Large intestine (tissue), 3 donors: ENCODE results near the gene CALHM6. TPM values are rescaled to one million over a fixed set of nuclear protein-coding genes. Genes with fewer than 3 reads are reported as not detected.

Source experiments
- DNase-seq, 2 donors: peaks; one replicate each; pipeline versions ENCODE4 v3.0.0 to v3.0.0-alpha.2; 2013
- H3K27ac ChIP-seq: one replicate; pipeline ENCODE4 v1.5.1; 2013; ENCODE audit warnings: low read length
- H3K27me3 ChIP-seq: 2 replicates; pipeline ENCODE4 v1.6.1; 2013; ENCODE audit warnings: low read length; ENCODE audit not compliant: control insufficient read depth, insufficient read depth
- H3K36me3 ChIP-seq: 2 replicates; pipeline ENCODE4 v1.6.1; 2013; ENCODE audit warnings: low read length; ENCODE audit not compliant: control insufficient read depth, insufficient read depth
- H3K4me1 ChIP-seq: one replicate; pipeline ENCODE4 v1.6.1; 2013; ENCODE audit warnings: low read length; ENCODE audit not compliant: control insufficient read depth, insufficient read depth
- H3K4me3 ChIP-seq: one replicate; pipeline ENCODE4 v1.5.1; 2013; ENCODE audit warnings: low read length
- H3K9me3 ChIP-seq: one replicate; pipeline ENCODE4 v1.6.1; 2013; ENCODE audit warnings: mild to moderate bottlenecking, low read depth, low read length, moderate library complexity; ENCODE audit not compliant: control insufficient read depth
- WGBS: methylation state at CpG from one replicate; pipeline ENCODE4 v1.1.5; 2013; ENCODE audit warnings: low lambda C conversion rate; ENCODE audit not compliant: insufficient coverage; 5-methylcytosine and 5-hydroxymethylcytosine counted together
- polyA plus RNA-seq: library from polyadenylated mRNA; unstranded; fragments of 120-200 nt; gene quantifications from one replicate; pipeline ENCODE4 v1.2.1, GENCODE V29; 2013

CALHM6 gene
- polyA plus RNA-seq, 1 donor, result 7.8 TPM

GRCh38 chr6:116456106-116456505 lies 5.1 kb upstream of the CALHM6 start:
- Histone ChIP-seq H3K27ac (no peak overlapping the region), H3K36me3 (no peaks in the 10 kb centered on the region), H3K9me3 (no peaks in the 10 kb centered on the region), H3K4me1 (no peaks in the 10 kb centered on the region), H3K4me3 (no peak overlapping the region), H3K27me3 (peaks cover 2% of the 10 kb centered on the region)
- WGBS, result 100% methylated on average over 2 of the region's 3 CpGs
- no peak for DNase-seq

- Histone ChIP-seq H3K27ac (no peak overlapping the region), H3K4me3 (no peak overlapping the region), H3K4me1 (peaks cover 5% of the 10 kb centered on the region), H3K36me3 (no peaks in the 10 kb centered on the region), H3K9me3 (no peaks in the 10 kb centered on the region), H3K27me3 (peaks cover 9% of the 10 kb centered on the region)
- no peak for DNase-seq
- no CpG with 5 or more reads among the region's 2 CpGs for WGBS
Measured at GRCh38 chr6:116456927-116457326, 4.2 kb upstream of the CALHM6 start.

DNA sequence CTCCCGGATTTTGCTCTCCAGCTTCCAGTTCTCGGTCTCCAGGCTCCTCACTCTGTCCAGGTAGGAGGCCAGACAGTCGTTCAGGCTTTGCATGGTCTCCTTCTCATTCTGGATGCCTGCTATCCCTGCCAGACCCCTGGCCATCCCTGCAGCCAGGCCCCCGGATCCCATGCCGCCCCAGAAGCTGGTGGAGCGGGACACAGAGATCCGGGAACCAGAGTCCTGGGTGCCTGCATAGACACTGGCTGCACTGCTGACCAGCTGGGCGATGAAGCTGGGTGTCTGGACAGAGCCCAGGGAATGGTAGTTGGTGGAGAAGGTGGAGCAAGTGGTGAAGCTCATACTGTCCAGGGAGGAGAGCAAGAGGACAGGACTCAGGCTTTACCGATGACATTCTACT lies 2.9 kb upstream of the CALHM6 start:
- H3K27me3 ChIP-seq, result peaks cover 18% of the 10 kb centered on the region
- no peak overlapping the region for H3K27ac ChIP-seq
- H3K4me1 ChIP-seq, result peaks cover 9% of the 10 kb centered on the region
- WGBS, result no CpG with 5 or more reads among the region's 9 CpGs
- H3K36me3 ChIP-seq, result no peaks in the 10 kb centered on the region
- H3K4me3 ChIP-seq, result no peak overlapping the region
- DNase-seq, result no peak
- H3K9me3 ChIP-seq, result no peaks in the 10 kb centered on the region

DNA sequence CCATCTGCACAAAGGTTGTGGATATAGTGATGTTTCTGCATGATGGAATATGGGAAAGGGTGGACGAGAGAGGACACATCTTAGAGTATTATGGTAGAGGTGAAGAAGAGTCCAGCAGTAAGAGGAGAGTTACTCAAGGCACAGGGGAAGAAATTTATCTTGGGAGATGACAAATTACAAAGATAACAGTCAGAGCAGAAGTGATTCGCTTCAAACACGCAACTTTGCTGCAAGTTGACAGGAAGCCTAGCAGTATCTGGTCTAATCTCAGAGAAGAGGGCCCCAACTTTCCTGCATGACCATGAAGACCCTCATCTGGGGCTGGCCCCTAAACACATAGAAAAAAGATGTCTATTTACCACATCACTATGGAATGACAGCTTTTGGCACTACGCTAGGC lies 1.2 kb upstream of the CALHM6 start:
- Histone ChIP-seq H3K4me1 (peaks cover 9% of the 10 kb centered on the region), H3K4me3 (no peak overlapping the region), H3K9me3 (no peaks in the 10 kb centered on the region), H3K36me3 (no peaks in the 10 kb centered on the region), H3K27me3 (peaks cover 23% of the 10 kb centered on the region), H3K27ac (no peak overlapping the region)
- WGBS, result 83% methylated on average over 1 of the region's 4 CpGs
- no peak for DNase-seq

GRCh38 chr6:116461932-116462885 lies 1.0 kb downstream of the CALHM6 start:
- DNase-seq, result peak; percentile 44 to 63
- WGBS, result 100% methylated on average over 1 of the region's 84 CpGs
- peak overlapping the region; percentile 39 for H3K4me3 ChIP-seq
- H3K4me1 ChIP-seq, result peaks cover 9% of the 10 kb centered on the region
- peaks cover 23% of the 10 kb centered on the region for H3K27me3 ChIP-seq
- H3K9me3 ChIP-seq, result no peaks in the 10 kb centered on the region
- no peaks in the 10 kb centered on the region for H3K36me3 ChIP-seq
- no peak overlapping the region for H3K27ac ChIP-seq

GRCh38 chr6:116463301-116463700 lies 2.1 kb downstream of the CALHM6 start:
- no peak overlapping the region for H3K27ac ChIP-seq
- 90% methylated on average over 2 of the region's 4 CpGs for WGBS
- H3K36me3 ChIP-seq, result no peaks in the 10 kb centered on the region

DNA sequence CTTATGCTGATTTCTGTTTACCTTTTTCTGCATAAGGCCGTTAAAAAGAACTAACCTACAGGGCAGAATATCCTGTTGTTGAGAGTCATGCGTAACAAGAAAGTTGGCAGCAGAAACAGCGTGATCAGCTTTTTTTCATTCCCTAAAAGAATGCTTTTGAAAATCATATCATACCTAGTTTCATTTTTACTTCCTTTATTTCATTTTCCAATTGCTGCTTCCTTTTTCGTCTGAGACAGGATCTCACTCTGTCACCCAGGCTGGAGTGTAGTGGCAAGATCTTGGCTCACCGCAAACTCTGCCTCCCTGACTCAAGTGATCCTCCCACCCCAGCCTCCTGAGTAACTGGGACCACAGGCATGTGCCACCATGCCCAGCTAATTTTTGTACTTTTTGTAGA lies 4.1 kb downstream of the CALHM6 start:
- Histone ChIP-seq H3K27ac (no peak overlapping the region), H3K4me3 (no peak overlapping the region), H3K36me3 (no peaks in the 10 kb centered on the region), H3K27me3 (peaks cover 21% of the 10 kb centered on the region), H3K4me1 (peaks cover 9% of the 10 kb centered on the region), H3K9me3 (no peaks in the 10 kb centered on the region)
- 81% methylated on average over 4 of the region's 5 CpGs for WGBS
- DNase-seq, result no peak

More at GRCh38 chr6:116463301-116463700, 2.1 kb downstream of the CALHM6 start:
- peaks cover 9% of the 10 kb centered on the region for H3K4me1 ChIP-seq
- H3K27me3 ChIP-seq, result peaks cover 23% of the 10 kb centered on the region
- no peak overlapping the region for H3K4me3 ChIP-seq
- no peaks in the 10 kb centered on the region for H3K9me3 ChIP-seq
- no peak for DNase-seq

GRCh38 chr6:116467096-116467495 lies 5.9 kb downstream of the CALHM6 start:
- Histone ChIP-seq H3K4me3 (no peak overlapping the region), H3K9me3 (no peaks in the 10 kb centered on the region), H3K36me3 (no peaks in the 10 kb centered on the region), H3K27ac (no peak overlapping the region), H3K27me3 (peaks cover 14% of the 10 kb centered on the region), H3K4me1 (peaks cover 4% of the 10 kb centered on the region)
- no CpG with 5 or more reads among the region's 1 CpG for WGBS
- DNase-seq, result no peak

DNA sequence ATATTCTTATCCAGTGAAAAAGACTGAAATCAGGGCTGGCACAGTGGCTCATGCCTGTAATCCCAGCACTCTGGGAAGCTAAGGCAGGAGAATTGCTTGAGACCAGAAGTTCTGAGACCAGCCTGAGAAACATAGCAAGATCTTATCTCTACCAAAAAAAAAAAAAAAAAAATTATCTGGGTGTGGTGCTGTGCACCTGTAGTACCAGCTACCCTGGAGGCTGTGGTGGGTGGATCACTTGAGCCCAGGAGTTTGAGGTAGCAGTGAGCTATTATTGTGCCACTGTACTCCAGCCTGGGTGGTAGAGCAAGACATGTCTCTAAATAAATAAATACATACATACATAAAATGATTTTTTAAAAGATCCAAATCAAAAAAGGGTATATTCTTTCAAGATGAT lies 6.3 kb downstream of the CALHM6 start:
- Histone ChIP-seq H3K36me3 (no peaks in the 10 kb centered on the region), H3K4me1 (peaks cover under 1% of the 10 kb centered on the region), H3K27me3 (peaks cover 11% of the 10 kb centered on the region), H3K9me3 (no peaks in the 10 kb centered on the region), H3K4me3 (no peak overlapping the region), H3K27ac (no peak overlapping the region)
- no peak for DNase-seq

DNA sequence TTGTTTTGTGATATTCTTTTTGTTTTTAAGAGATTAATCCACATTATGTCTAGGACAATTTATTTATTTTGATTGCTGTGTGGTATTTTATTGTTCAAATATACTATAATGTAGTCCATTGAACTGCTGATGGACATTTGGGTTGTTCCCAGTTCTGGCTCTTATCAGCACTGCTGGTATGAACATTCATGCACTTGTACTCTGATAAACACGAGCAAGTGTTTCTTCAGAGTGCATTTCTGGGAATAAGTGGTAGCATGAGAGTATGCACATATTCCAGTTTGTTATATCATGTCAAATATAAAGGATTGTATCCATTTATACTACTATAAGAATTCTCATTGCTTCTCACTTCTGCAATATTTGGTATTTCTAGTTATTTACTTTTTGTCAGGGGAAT lies 7.1 kb downstream of the CALHM6 start:
- Histone ChIP-seq H3K9me3 (no peaks in the 10 kb centered on the region), H3K27ac (no peak overlapping the region), H3K4me1 (no peaks in the 10 kb centered on the region), H3K36me3 (no peaks in the 10 kb centered on the region), H3K27me3 (peaks cover 5% of the 10 kb centered on the region), H3K4me3 (no peak overlapping the region)
- no peak for DNase-seq
- WGBS, result no CpG with 5 or more reads among the region's 1 CpG

DNA sequence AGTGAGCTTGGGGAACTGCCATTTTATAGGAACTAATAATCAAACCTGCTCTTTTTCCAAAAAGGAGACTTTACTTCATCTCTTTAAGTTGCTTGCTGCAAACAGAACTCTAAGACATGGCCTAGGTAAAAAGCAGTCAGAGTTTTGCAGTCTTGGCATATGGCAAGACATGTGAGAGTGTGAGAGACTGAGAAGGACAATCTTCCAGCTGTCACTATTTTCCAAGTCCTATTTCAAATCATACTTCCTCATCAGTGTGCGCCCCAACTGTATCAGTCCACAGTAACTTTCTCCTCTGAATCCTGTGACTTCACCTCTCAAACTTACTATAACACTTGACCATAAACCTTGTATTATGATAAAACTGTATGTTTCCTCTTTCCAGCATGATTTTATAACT lies 10.4 kb downstream of the CALHM6 start:
- Histone ChIP-seq H3K9me3 (no peaks in the 10 kb centered on the region), H3K4me1 (no peaks in the 10 kb centered on the region), H3K27me3 (no peaks in the 10 kb centered on the region), H3K4me3 (no peak overlapping the region), H3K27ac (no peak overlapping the region), H3K36me3 (no peaks in the 10 kb centered on the region)
- DNase-seq, result no peak
- WGBS, result no CpG with 5 or more reads among the region's 1 CpG
